Spleen (tissue), 7 donors: Measurements from ENCODE around the gene TRAM2.

ENCODE experiments used
- POLR2A ChIP-seq, 3 donors: fragments of 450-650 bp; IDR thresholded peaks; one replicate each; pipeline ENCODE4 v1.5.1; 2017; ENCODE audit warnings: antibody characterized with exemption in 3 of 3, mild to moderate bottlenecking in 1 of 3
- POLR2AphosphoS5 ChIP-seq, 3 donors: sonication (generic); formaldehyde crosslinking; IDR thresholded peaks; one replicate each; pipeline ENCODE4 v1.5.1; 2017; ENCODE audit warnings: antibody characterized with exemption in 3 of 3
- TF ChIP-seq, protein P1 (sequence below), 11 experiments: fragments of 200-600 bp in 7 of 11; fragments of 450-650 bp in 4 of 11; sonication (generic) in 4 of 11; IDR thresholded peaks in 8 of 11; conservative IDR thresholded peaks in 3 of 11; 1 replicate in 7 of 11; 2 replicates in 4 of 11; pipeline versions ENCODE4 v1.4.0 to v1.8.0; 2016 to 2021; ENCODE audit warnings: antibody characterized with exemption in 11 of 11, inconsistent platforms in 4 of 11, mild to moderate bottlenecking in 1 of 11
- donor health status: DM: no; HTN: no; CAD: no; lungs with moderate emphysema.
- donor health status: DM: no; HTN: no; CAD: no.
- donor health status: DM: no; HTN: no; CAD: no.

GRCh38 chr6:52555518-52556233 lies 21.2 kb downstream of the TRAM2 start:
- TF ChIP-seq, protein P1, sequence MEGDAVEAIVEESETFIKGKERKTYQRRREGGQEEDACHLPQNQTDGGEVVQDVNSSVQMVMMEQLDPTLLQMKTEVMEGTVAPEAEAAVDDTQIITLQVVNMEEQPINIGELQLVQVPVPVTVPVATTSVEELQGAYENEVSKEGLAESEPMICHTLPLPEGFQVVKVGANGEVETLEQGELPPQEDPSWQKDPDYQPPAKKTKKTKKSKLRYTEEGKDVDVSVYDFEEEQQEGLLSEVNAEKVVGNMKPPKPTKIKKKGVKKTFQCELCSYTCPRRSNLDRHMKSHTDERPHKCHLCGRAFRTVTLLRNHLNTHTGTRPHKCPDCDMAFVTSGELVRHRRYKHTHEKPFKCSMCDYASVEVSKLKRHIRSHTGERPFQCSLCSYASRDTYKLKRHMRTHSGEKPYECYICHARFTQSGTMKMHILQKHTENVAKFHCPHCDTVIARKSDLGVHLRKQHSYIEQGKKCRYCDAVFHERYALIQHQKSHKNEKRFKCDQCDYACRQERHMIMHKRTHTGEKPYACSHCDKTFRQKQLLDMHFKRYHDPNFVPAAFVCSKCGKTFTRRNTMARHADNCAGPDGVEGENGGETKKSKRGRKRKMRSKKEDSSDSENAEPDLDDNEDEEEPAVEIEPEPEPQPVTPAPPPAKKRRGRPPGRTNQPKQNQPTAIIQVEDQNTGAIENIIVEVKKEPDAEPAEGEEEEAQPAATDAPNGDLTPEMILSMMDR (IDR thresholded peaks at IDR 0.05 in 8 of 11, conservative IDR thresholded peaks at IDR 0.05 in 3 of 11), result no peak
- TF ChIP-seq POLR2A (IDR thresholded peaks at IDR 0.05) (no peak), POLR2AphosphoS5 (IDR thresholded peaks at IDR 0.05) (no peak)
